ENCODE data around the gene IL15. TPM values are rescaled to one million over a fixed set of nuclear protein-coding genes. Genes with fewer than 3 reads are reported as not detected.
A peak's percentile ranks its signal among the peaks of the same experiment; 100 is the strongest.

IL15 gene
- total RNA-seq, 2 donors from 2014 or later: 1.2 to 2.0 TPM

- Histone ChIP-seq H3K27ac (no peak overlapping the region), H3K9me3 (no peaks in the 10 kb centered on the region), H3K4me3 (no peak overlapping the region), H3K4me1 (replicated peaks) (no peaks in the 10 kb centered on the region), H3K36me3 (no peaks in the 10 kb centered on the region), H3K27me3 (replicated peaks; ENCODE audit: insufficient read depth) (no peaks in the 10 kb centered on the region)
- TF ChIP-seq, protein P1, sequence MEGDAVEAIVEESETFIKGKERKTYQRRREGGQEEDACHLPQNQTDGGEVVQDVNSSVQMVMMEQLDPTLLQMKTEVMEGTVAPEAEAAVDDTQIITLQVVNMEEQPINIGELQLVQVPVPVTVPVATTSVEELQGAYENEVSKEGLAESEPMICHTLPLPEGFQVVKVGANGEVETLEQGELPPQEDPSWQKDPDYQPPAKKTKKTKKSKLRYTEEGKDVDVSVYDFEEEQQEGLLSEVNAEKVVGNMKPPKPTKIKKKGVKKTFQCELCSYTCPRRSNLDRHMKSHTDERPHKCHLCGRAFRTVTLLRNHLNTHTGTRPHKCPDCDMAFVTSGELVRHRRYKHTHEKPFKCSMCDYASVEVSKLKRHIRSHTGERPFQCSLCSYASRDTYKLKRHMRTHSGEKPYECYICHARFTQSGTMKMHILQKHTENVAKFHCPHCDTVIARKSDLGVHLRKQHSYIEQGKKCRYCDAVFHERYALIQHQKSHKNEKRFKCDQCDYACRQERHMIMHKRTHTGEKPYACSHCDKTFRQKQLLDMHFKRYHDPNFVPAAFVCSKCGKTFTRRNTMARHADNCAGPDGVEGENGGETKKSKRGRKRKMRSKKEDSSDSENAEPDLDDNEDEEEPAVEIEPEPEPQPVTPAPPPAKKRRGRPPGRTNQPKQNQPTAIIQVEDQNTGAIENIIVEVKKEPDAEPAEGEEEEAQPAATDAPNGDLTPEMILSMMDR (IDR thresholded peaks at IDR 0.05): no peak
- no peak for TF ChIP-seq POLR2A (IDR thresholded peaks at IDR 0.05)
- TF ChIP-seq POLR2AphosphoS5 (IDR thresholded peaks at IDR 0.05): no peak
- 93% methylated on average over 3 of the region's 3 CpGs for WGBS
- DNase-seq (ENCODE audit: low spot score): no peak
- intact Hi-C loops (cut with DNase I): no loop called here
Observed at GRCh38 chr4:141645611-141646340, 9.4 kb downstream of the IL15 start.

GRCh38 chr4:141646969-141647368 is 10.6 kb downstream of the IL15 start:
- Histone ChIP-seq H3K36me3 (no peaks in the 10 kb centered on the region), H3K4me3 (no peak overlapping the region), H3K4me1 (replicated peaks) (no peaks in the 10 kb centered on the region), H3K9me3 (no peaks in the 10 kb centered on the region), H3K27me3 (replicated peaks; ENCODE audit: insufficient read depth) (no peaks in the 10 kb centered on the region), H3K27ac (no peak overlapping the region)
- 68% methylated on average over 3 of the region's 3 CpGs for WGBS
- DNase-seq (ENCODE audit: low spot score): no peak
- TF ChIP-seq POLR2A (IDR thresholded peaks at IDR 0.05): no peak
- no peak for TF ChIP-seq POLR2AphosphoS5 (IDR thresholded peaks at IDR 0.05)
- TF ChIP-seq, protein P1 (IDR thresholded peaks at IDR 0.05): no peak
- intact Hi-C loops (cut with DNase I): no loop called here

DNA sequence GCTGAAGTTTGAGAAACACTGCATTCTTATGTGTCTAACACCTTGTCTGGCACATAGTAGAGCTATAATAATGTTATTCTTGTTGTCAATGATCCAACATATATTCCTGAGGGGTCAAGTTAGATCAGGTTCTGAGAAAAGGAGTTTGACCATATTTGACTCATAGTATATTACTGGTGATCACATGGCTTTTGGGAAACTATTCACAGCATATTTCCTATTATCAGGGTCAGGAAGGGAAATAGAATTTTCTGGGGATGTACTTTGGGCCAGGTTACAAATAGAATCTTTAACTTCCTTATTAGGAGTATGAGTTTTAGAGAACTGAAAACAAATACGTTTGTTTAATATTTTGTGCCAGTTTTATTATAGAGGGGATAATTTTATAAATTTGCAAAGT is 11.6 kb downstream of the IL15 start:
- Histone ChIP-seq H3K36me3 (no peaks in the 10 kb centered on the region), H3K27me3 (replicated peaks; ENCODE audit: insufficient read depth) (no peaks in the 10 kb centered on the region), H3K9me3 (no peaks in the 10 kb centered on the region), H3K4me1 (replicated peaks) (no peaks in the 10 kb centered on the region), H3K27ac (no peak overlapping the region), H3K4me3 (no peak overlapping the region)
- TF ChIP-seq, protein P1 (IDR thresholded peaks at IDR 0.05): no peak
- TF ChIP-seq POLR2AphosphoS5 (IDR thresholded peaks at IDR 0.05) (no peak), POLR2A (IDR thresholded peaks at IDR 0.05) (no peak)
- intact Hi-C loops (cut with DNase I): no loop called here
- DNase-seq (ENCODE audit: low spot score): no peak
- 67% methylated on average over 1 of the region's 1 CpG for WGBS

- H3K4me1 ChIP-seq (replicated peaks): no peaks in the 10 kb centered on the region
- no peak overlapping the region for H3K27ac ChIP-seq
- no peaks in the 10 kb centered on the region for H3K36me3 ChIP-seq
- no peaks in the 10 kb centered on the region for H3K9me3 ChIP-seq
- intact Hi-C loops (cut with DNase I): loop anchor here (10.0 kb wide), 1 partner anchor 307 kb away; no protein-coding TSS in a partner anchor
- 6% methylated on average over 4 of the region's 4 CpGs for WGBS
- H3K4me3 ChIP-seq: no peak overlapping the region
- no peak for DNase-seq (ENCODE audit: low spot score)
- TF ChIP-seq POLR2A (IDR thresholded peaks at IDR 0.05) (no peak), POLR2AphosphoS5 (IDR thresholded peaks at IDR 0.05) (peak; percentile 65)
- TF ChIP-seq, protein P1 (IDR thresholded peaks at IDR 0.05): no peak
- H3K27me3 ChIP-seq (replicated peaks; ENCODE audit: insufficient read depth): no peaks in the 10 kb centered on the region
Observed at GRCh38 chr4:141652161-141652778, 15.9 kb downstream of the IL15 start.

- intact Hi-C loops (cut with DNase I): loop anchor here (10.0 kb wide), 1 partner anchor 309 kb away; no protein-coding TSS in a partner anchor
- H3K36me3 ChIP-seq: no peaks in the 10 kb centered on the region
- DNase-seq (ENCODE audit: low spot score): no peak
- H3K27me3 ChIP-seq (replicated peaks; ENCODE audit: insufficient read depth): no peaks in the 10 kb centered on the region
- TF ChIP-seq, protein P1 (IDR thresholded peaks at IDR 0.05): no peak
- no peak for TF ChIP-seq POLR2A (IDR thresholded peaks at IDR 0.05)
- TF ChIP-seq POLR2AphosphoS5 (IDR thresholded peaks at IDR 0.05): no peak
- no peaks in the 10 kb centered on the region for H3K9me3 ChIP-seq
- no peak overlapping the region for H3K4me3 ChIP-seq
- H3K27ac ChIP-seq: no peak overlapping the region
- H3K4me1 ChIP-seq (replicated peaks): no peaks in the 10 kb centered on the region
Observed at GRCh38 chr4:141654098-141654497, 17.7 kb downstream of the IL15 start.

Data from prostate gland (tissue), 2 donors.